Fibroblast of skin of left biceps (primary cell): Measurements from ENCODE around the gene GSE1.
"Not testable (repeated sequence)": the region's sequence is repeated elsewhere in the genome, so short reads cannot be mapped to it uniquely, and the experiment has no call there.

Source experiments
- DNase-seq, 2 experiments: peaks; one replicate each; pipeline ENCODE4 v3.0.0-alpha.2; 2013; ENCODE audit warnings: low read depth in 2 of 2

The GSE1 gene

GRCh38 chr16:85589688-85590505 lies 23.2 kb upstream of the GSE1 start:
- DNase-seq, result no peak

GRCh38 chr16:85590506-85590832 lies 22.7 kb upstream of the GSE1 start:
- no peak for DNase-seq

- no peak for DNase-seq
Observed at GRCh38 chr16:85591381-85591780, 21.7 kb upstream of the GSE1 start.

- not testable (repeated sequence) for DNase-seq
Observed at GRCh38 chr16:85592277-85592676, 20.8 kb upstream of the GSE1 start.

- DNase-seq, result no peak
Observed at GRCh38 chr16:85592700-85593493, 20.2 kb upstream of the GSE1 start.

- DNase-seq, result no peak
Observed at GRCh38 chr16:85593494-85594221, 19.5 kb upstream of the GSE1 start.

GRCh38 chr16:85594273-85594977 lies 18.7 kb upstream of the GSE1 start:
- DNase-seq, result no peak

- DNase-seq, result no peak
Observed at GRCh38 chr16:85594978-85595661, 18.0 kb upstream of the GSE1 start.

- DNase-seq, result no peak
Observed at GRCh38 chr16:85595812-85596502, 17.2 kb upstream of the GSE1 start.

GRCh38 chr16:85598141-85598540 lies 15.0 kb upstream of the GSE1 start:
- no peak for DNase-seq

GRCh38 chr16:85600078-85600477 lies 13.0 kb upstream of the GSE1 start:
- no peak for DNase-seq

GRCh38 chr16:85600530-85601271 lies 12.4 kb upstream of the GSE1 start:
- no peak for DNase-seq

GRCh38 chr16:85601272-85601639 lies 11.9 kb upstream of the GSE1 start:
- no peak for DNase-seq

GRCh38 chr16:85601730-85602401 lies 11.3 kb upstream of the GSE1 start:
- DNase-seq, result no peak

- DNase-seq, result no peak
Observed at GRCh38 chr16:85602402-85603202, 10.5 kb upstream of the GSE1 start.

GRCh38 chr16:85603203-85603755 lies 9.8 kb upstream of the GSE1 start:
- no peak for DNase-seq

GRCh38 chr16:85604145-85604705 lies 8.9 kb upstream of the GSE1 start:
- no peak for DNase-seq
